Astrocyte (in vitro differentiated cells and primary cell): ENCODE data around the gene KCNMA1. TPM values are rescaled to one million over a fixed set of nuclear protein-coding genes. Genes with fewer than 3 reads are reported as not detected.

Experiments
- DNase-seq: peaks from one replicate; pipeline ENCODE4 v3.0.0-alpha.2; 2010; ENCODE audit warnings: low read depth
- FAIRE-seq: peaks from 2 replicates; lab custom pipeline; 2011; peaks lifted over from hg19 to GRCh38; lab: Jason Lieb, UNC
- H2AFZ ChIP-seq: 2 replicates; pipeline ENCODE4 v1.6.0; 2012; ENCODE audit warnings: low read depth, low read length, inconsistent platforms
- H3K27ac ChIP-seq: 2 replicates; pipeline ENCODE4 v1.5.1; 2011; ENCODE audit warnings: low read depth, low read length, inconsistent platforms
- H3K27me3 ChIP-seq: 2 replicates; pipeline ENCODE4 v1.6.0; 2011; ENCODE audit warnings: low read length, inconsistent platforms; ENCODE audit not compliant: insufficient read depth
- H3K36me3 ChIP-seq: 2 replicates; pipeline ENCODE4 v1.5.1; 2011; ENCODE audit warnings: low read length, inconsistent platforms; ENCODE audit not compliant: insufficient read depth
- H3K4me1 ChIP-seq: 2 replicates; pipeline ENCODE4 v1.5.1; 2011; ENCODE audit warnings: low read length, inconsistent platforms; ENCODE audit not compliant: insufficient read depth
- H3K4me2 ChIP-seq: 2 replicates; pipeline ENCODE4 v1.6.0; 2012; ENCODE audit warnings: low read length, inconsistent platforms
- H3K4me3 ChIP-seq: 2 replicates; pipeline ENCODE4 v1.5.1; 2011; ENCODE audit warnings: low read depth, mild to moderate bottlenecking, low read length, inconsistent platforms; ENCODE audit not compliant: insufficient read depth
- H3K79me2 ChIP-seq: 2 replicates; pipeline ENCODE4 v1.6.0; 2012; ENCODE audit warnings: mild to moderate bottlenecking, low read length, inconsistent platforms; ENCODE audit not compliant: insufficient read depth
- H3K9ac ChIP-seq: 2 replicates; pipeline ENCODE4 v1.6.0; 2012; ENCODE audit warnings: mild to moderate bottlenecking, low read length, inconsistent platforms
- H3K9me3 ChIP-seq: 2 replicates; pipeline ENCODE4 v1.5.1; 2012; ENCODE audit warnings: low read depth, mild to moderate bottlenecking, low read length, inconsistent platforms; ENCODE audit not compliant: insufficient read depth
- H4K20me1 ChIP-seq: 2 replicates; pipeline ENCODE4 v1.6.0; 2012; ENCODE audit warnings: low read length, inconsistent platforms; ENCODE audit not compliant: insufficient read depth
- H3K27ac Mint-ChIP-seq: one replicate; pipeline ENCODE4 v1.8.0; 2021; ENCODE audit warnings: mild to moderate bottlenecking, mixed read lengths; ENCODE audit not compliant: unreplicated experiment
- H3K27me3 Mint-ChIP-seq: one replicate; pipeline ENCODE4 v1.8.0; 2021; ENCODE audit warnings: low read depth, mixed read lengths; ENCODE audit not compliant: unreplicated experiment
- H3K36me3 Mint-ChIP-seq: one replicate; pipeline ENCODE4 v1.8.0; 2021; ENCODE audit warnings: low read depth, mixed read lengths; ENCODE audit not compliant: unreplicated experiment
- H3K4me1 Mint-ChIP-seq: one replicate; pipeline ENCODE4 v1.8.0; 2021; ENCODE audit warnings: low read depth, mixed read lengths; ENCODE audit not compliant: unreplicated experiment
- H3K4me3 Mint-ChIP-seq: one replicate; pipeline ENCODE4 v1.8.0; 2021; ENCODE audit warnings: mild to moderate bottlenecking, moderate library complexity, mixed read lengths; ENCODE audit not compliant: unreplicated experiment
- H3K9me3 Mint-ChIP-seq: one replicate; pipeline ENCODE4 v1.8.0; 2021; ENCODE audit warnings: mild to moderate bottlenecking, mixed read lengths; ENCODE audit not compliant: unreplicated experiment
- CTCF ChIP-seq: IDR thresholded peaks from 2 replicates; pipeline ENCODE4 v1.5.1; 2011; ENCODE audit warnings: low read depth, mild to moderate bottlenecking, inconsistent platforms, low read length, moderate library complexity; ENCODE audit not compliant: insufficient read depth
- EZH2 ChIP-seq: IDR thresholded peaks from 2 replicates; pipeline ENCODE4 v1.6.1; 2012; ENCODE audit warnings: mild to moderate bottlenecking, low read length, inconsistent platforms; ENCODE audit not compliant: insufficient read depth
- total RNA-seq: library from RNA; stranded (reverse); gene quantifications from 2 replicates; pipeline ENCODE4 v1.2.1, GENCODE V29; 2021

Gene KCNMA1
- total RNA-seq, 1 donor from 2014 or later: 45.8 TPM

GRCh38 chr10:77172086-77172485, 465.5 kb downstream of the KCNMA1 start:
- Mint-ChIP-seq H3K27ac (no peak overlapping the region), H3K9me3 (peaks cover 4% of the 10 kb centered on the region), H3K27me3 (no peaks in the 10 kb centered on the region), H3K4me3 (no peak overlapping the region), H3K36me3 (peaks cover 2% of the 10 kb centered on the region), H3K4me1 (peaks cover 20% of the 10 kb centered on the region)
- Histone ChIP-seq H3K9ac (no peak overlapping the region), H3K27me3 (no peaks in the 10 kb centered on the region), H3K4me1 (peaks cover 4% of the 10 kb centered on the region), H4K20me1 (no peaks in the 10 kb centered on the region), H3K4me2 (no peak overlapping the region), H3K27ac (no peak overlapping the region), H2AFZ (no peak overlapping the region), H3K36me3 (no peaks in the 10 kb centered on the region), H3K79me2 (no peaks in the 10 kb centered on the region), H3K4me3 (no peak overlapping the region), H3K9me3 (no peaks in the 10 kb centered on the region)
- TF ChIP-seq CTCF (no peak), EZH2 (no peak)
- DNase-seq (no peak), FAIRE-seq (no peak)

GRCh38 chr10:77168861-77169260, 468.7 kb downstream of the KCNMA1 start:
- Histone ChIP-seq H3K9ac (no peak overlapping the region), H3K79me2 (no peaks in the 10 kb centered on the region), H4K20me1 (no peaks in the 10 kb centered on the region), H3K27me3 (no peaks in the 10 kb centered on the region), H2AFZ (no peak overlapping the region), H3K27ac (no peak overlapping the region), H3K4me1 (peaks cover 24% of the 10 kb centered on the region), H3K4me3 (no peak overlapping the region), H3K36me3 (no peaks in the 10 kb centered on the region), H3K9me3 (no peaks in the 10 kb centered on the region), H3K4me2 (no peak overlapping the region)
- Mint-ChIP-seq H3K4me3 (no peak overlapping the region), H3K36me3 (no peaks in the 10 kb centered on the region), H3K27me3 (no peaks in the 10 kb centered on the region), H3K27ac (no peak overlapping the region), H3K4me1 (peaks cover 26% of the 10 kb centered on the region), H3K9me3 (peaks cover 4% of the 10 kb centered on the region)
- no peak for FAIRE-seq
- no peak for DNase-seq
- TF ChIP-seq EZH2 (no peak), CTCF (no peak)

DNA sequence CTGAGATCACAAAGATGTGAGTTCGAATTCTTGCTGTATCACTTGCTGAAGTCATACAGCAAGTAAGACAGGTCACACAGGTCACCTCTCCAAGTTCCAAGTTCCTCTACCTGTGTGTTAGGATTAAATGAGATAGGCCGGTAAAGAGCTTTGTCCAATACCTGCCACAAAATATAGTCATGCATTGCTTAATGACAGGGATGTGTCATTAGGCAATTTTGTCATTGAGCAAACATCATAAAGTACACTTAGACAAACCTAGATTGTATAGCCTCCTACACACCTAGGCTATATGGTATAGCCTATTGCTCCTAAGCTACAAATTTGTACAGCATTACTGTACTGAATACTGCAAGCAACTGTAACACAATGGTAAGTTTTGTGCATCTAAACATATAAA, 469.4 kb downstream of the KCNMA1 start:
- Histone ChIP-seq H2AFZ (no peak overlapping the region), H3K27me3 (no peaks in the 10 kb centered on the region), H3K27ac (no peak overlapping the region), H3K36me3 (no peaks in the 10 kb centered on the region), H3K79me2 (no peaks in the 10 kb centered on the region), H4K20me1 (no peaks in the 10 kb centered on the region), H3K4me1 (peaks cover 27% of the 10 kb centered on the region), H3K9me3 (no peaks in the 10 kb centered on the region), H3K4me3 (no peak overlapping the region), H3K4me2 (no peak overlapping the region), H3K9ac (no peak overlapping the region)
- Mint-ChIP-seq H3K36me3 (no peaks in the 10 kb centered on the region), H3K27me3 (no peaks in the 10 kb centered on the region), H3K27ac (no peak overlapping the region), H3K9me3 (peaks cover 4% of the 10 kb centered on the region), H3K4me1 (peaks cover 27% of the 10 kb centered on the region), H3K4me3 (no peak overlapping the region)
- DNase-seq (no peak), FAIRE-seq (no peak)
- TF ChIP-seq CTCF (no peak), EZH2 (no peak)
